HG03469 (cell line): ENCODE results near the gene GK.
"Not testable (repeated sequence)": the region's sequence is repeated elsewhere in the genome, so short reads cannot be mapped to it uniquely, and the experiment has no call there.

Experiments used
- ATAC-seq: cut with Tn5 transposase; IDR thresholded peaks from one replicate; pipeline ENCODE4 v1.9.1; 2021; ENCODE audit warnings: mild to moderate bottlenecking, moderate library complexity, moderate number of reproducible peaks; ENCODE audit not compliant: unreplicated experiment

GK gene

GRCh38 chrX:30693999-30694650, 40.9 kb downstream of the GK start:
- no peak for ATAC-seq

GRCh38 chrX:30702736-30703135, 49.5 kb downstream of the GK start:
- ATAC-seq = no peak

GRCh38 chrX:30706216-30706775, 53.1 kb downstream of the GK start:
- no peak for ATAC-seq

- no peak for ATAC-seq
These were observed 59.0 kb downstream of the GK start for GRCh38 chrX:30712214-30712613.

- peak; percentile 97 for ATAC-seq
These were observed 59.9 kb downstream of the GK start for GRCh38 chrX:30713061-30713525.

GRCh38 chrX:30714138-30714537, 60.9 kb downstream of the GK start:
- ATAC-seq = no peak

- ATAC-seq = no peak
These were observed 62.8 kb downstream of the GK start for GRCh38 chrX:30715976-30716375.

- no peak for ATAC-seq
These were observed 80.8 kb downstream of the GK start for GRCh38 chrX:30733852-30734660.

- no peak for ATAC-seq
These were observed 81.6 kb downstream of the GK start for GRCh38 chrX:30734782-30735181.

- ATAC-seq = peak; percentile 95
These were observed 82.6 kb downstream of the GK start for GRCh38 chrX:30735839-30736238.

GRCh38 chrX:30741545-30741944, 88.3 kb downstream of the GK start:
- no peak for ATAC-seq

GRCh38 chrX:30748342-30748960, 95.2 kb downstream of the GK start:
- ATAC-seq = no peak

GRCh38 chrX:30751497-30751896, 98.3 kb downstream of the GK start:
- no peak for ATAC-seq

GRCh38 chrX:30762755-30763154, 109.5 kb downstream of the GK start:
- no peak for ATAC-seq

- not testable (repeated sequence) for ATAC-seq
These were observed 120.5 kb downstream of the GK start for GRCh38 chrX:30773764-30774163.

- ATAC-seq = no peak
These were observed 124.4 kb downstream of the GK start for GRCh38 chrX:30777575-30777974.

GRCh38 chrX:30779453-30780030, 126.3 kb downstream of the GK start:
- ATAC-seq = no peak
